Kidney tubule cell (primary cell): ENCODE measurements around the gene ZFX.
A peak's percentile ranks its signal among the peaks of the same experiment; 100 is the strongest.
"Not testable (repeated sequence)": the region's sequence is repeated elsewhere in the genome, so short reads cannot be mapped to it uniquely, and the experiment has no call there.

Experiments used
- DNase-seq: peaks from one replicate; pipeline ENCODE4 v3.0.0-alpha.2; 2018; ENCODE audit warnings: low spot score

ZFX gene

GRCh38 chrX:24149351-24150050 is at the start of gene ZFX:
ZFX (plus strand) TSS chrX:24149729; CDS start chrX:24172743, 23,014 bp downstream.
- peak; percentile 73 for DNase-seq

- no peak for DNase-seq
These were observed 48.8 kb upstream of the ZFX start for GRCh38 chrX:24100713-24101112.

GRCh38 chrX:24110069-24110468 is 39.5 kb upstream of the ZFX start:
- no peak for DNase-seq

- no peak for DNase-seq
These were observed 36.3 kb upstream of the ZFX start for GRCh38 chrX:24113181-24113580.

- peak; percentile 16 for DNase-seq
These were observed 32.3 kb upstream of the ZFX start for GRCh38 chrX:24117258-24117657.

- no peak for DNase-seq
These were observed 25.2 kb upstream of the ZFX start for GRCh38 chrX:24124244-24124799.

- DNase-seq: no peak
These were observed 24.4 kb upstream of the ZFX start for GRCh38 chrX:24125028-24125612.

- no peak for DNase-seq
These were observed 18.1 kb upstream of the ZFX start for GRCh38 chrX:24131476-24131875.

- DNase-seq: peak; percentile 42
These were observed 16.2 kb upstream of the ZFX start for GRCh38 chrX:24133312-24133711.

GRCh38 chrX:24135768-24136167 is 13.8 kb upstream of the ZFX start:
- not testable (repeated sequence) for DNase-seq

GRCh38 chrX:24137192-24137591 is 12.3 kb upstream of the ZFX start:
- DNase-seq: no peak

GRCh38 chrX:24143982-24144381 is 5.5 kb upstream of the ZFX start:
- DNase-seq: not testable (repeated sequence)

- no peak for DNase-seq
These were observed 5.0 kb upstream of the ZFX start for GRCh38 chrX:24144528-24144927.

GRCh38 chrX:24145303-24146186 is 4.0 kb upstream of the ZFX start:
- peak; percentile 75 for DNase-seq

GRCh38 chrX:24146283-24146949 is 3.1 kb upstream of the ZFX start:
- no peak for DNase-seq

GRCh38 chrX:24147165-24147564 is 2.4 kb upstream of the ZFX start:
- no peak for DNase-seq

GRCh38 chrX:24148121-24148520 is 1.4 kb upstream of the ZFX start:
- peak; percentile 25 for DNase-seq

- peak; percentile 43 for DNase-seq
These were observed 786 bp upstream of the ZFX start for GRCh38 chrX:24148535-24149350.

- DNase-seq: peak; percentile 92
These were observed 692 bp downstream of the ZFX start for GRCh38 chrX:24150051-24150790.

- DNase-seq: peak; percentile 32
These were observed 1.4 kb downstream of the ZFX start for GRCh38 chrX:24150898-24151297.
